ENCODE results near the gene NCAPD2.

The NCAPD2 gene

GRCh38 chr12:6508087-6508486 lies 14.2 kb downstream of the NCAPD2 start:
- no peak for TF ChIP-seq CTCF (IDR thresholded peaks at IDR 0.05)

GRCh38 chr12:6520186-6520585 lies 26.3 kb downstream of the NCAPD2 start:
- no peak for TF ChIP-seq CTCF (IDR thresholded peaks at IDR 0.05)

DNA sequence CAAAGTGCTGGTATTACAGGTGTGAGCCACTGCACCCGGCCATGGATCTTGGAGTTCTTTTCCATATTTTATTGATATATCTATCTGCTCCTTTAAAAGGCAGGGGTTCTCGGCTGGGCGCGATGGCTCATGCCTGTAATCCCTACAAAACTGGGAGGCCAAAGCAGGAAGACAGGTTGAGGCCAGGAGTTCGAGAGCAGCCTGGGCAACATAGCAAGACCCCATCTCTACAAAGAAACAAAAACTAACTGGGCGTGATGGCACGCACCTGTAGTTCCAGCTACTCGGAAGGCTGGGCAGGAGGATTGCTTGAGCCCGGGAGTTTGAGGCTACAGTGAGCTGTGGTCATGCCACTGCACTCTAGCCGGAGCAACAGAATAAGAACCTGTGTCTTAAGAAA lies 28.3 kb downstream of the NCAPD2 start:
- no peak for TF ChIP-seq CTCF (IDR thresholded peaks at IDR 0.05)

DNA sequence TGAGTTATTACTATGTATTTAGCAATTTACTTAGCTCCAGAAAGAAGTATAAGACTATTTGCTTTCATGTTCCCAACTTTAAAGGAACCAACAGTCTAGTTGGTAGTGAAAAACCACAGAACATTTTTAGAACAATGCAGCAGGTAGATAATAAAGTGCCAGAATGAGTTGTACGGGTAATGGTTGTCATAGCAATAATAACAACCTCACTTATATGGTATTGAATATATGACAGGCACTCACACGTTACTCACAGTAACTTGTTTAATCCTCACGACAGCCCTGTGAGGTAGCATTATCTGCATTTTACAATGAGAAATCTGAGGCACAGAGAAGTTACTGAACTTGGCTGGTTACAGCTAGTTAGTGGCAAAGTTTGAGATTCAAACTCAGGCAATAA lies 29.8 kb downstream of the NCAPD2 start:
- no peak for TF ChIP-seq CTCF (IDR thresholded peaks at IDR 0.05)

DNA sequence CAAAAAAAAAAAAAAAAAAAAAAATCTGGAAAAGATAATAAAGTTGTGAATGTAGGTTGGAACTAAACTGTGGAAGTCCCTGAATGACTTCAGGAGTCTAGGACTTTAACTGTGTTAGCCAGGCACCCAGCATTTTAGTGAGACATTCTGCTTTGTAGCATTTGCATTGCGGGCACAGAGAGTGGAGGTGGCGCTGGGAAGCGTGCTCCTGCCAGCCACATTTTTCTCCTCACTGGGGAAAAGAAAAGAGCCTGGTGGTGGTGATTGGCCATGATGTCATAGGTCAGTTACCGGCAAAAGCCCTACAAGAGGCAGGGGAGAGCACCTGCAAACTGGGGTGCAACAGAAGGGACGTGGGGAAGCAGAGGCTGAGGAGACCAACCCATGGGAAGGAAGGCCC lies 30.7 kb downstream of the NCAPD2 start:
- no peak for TF ChIP-seq CTCF (IDR thresholded peaks at IDR 0.05)

- TF ChIP-seq CTCF (IDR thresholded peaks at IDR 0.05), result no peak
Observed at GRCh38 chr12:6526201-6526600, 32.3 kb downstream of the NCAPD2 start.

DNA sequence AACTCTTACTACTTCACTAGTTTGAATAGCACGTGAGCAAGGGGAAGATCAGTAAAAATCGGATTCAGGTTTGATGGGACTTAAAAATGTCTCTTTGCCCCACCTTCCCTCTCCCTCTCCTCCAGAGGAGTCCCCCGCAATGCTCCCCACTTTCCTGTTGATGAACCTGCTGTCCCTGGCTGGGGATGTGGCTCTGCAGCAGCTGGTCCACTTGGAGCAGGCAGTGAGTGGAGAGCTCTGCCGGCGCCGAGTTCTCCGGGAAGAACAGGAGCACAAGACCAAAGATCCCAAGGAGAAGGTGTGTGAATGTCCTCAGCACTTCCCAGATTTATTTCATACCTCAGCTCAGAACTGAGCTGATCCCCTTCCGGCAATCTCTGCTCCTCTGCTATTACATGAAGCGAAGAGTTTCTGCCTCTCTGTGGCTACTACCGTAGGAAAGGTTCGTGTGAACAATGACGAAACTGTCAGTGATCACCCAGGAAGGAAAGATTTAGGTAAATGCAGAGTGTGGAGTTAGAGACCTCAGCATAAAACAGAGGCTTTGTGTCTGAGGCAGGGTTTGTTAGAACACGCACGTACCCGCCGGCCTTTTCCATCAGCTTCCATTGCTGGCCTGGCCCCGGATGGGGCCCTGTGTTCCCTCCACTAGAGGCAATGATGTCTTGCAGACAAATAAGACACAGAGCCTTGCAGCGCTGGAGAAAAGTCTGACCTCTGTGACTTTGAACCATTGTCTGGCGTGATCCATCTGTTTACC lies 33.0 kb downstream of the NCAPD2 start:
- no peak for TF ChIP-seq CTCF (IDR thresholded peaks at IDR 0.05)

- TF ChIP-seq CTCF (IDR thresholded peaks at IDR 0.05), result no peak
Observed at GRCh38 chr12:6527711-6528110, 33.8 kb downstream of the NCAPD2 start.
